ENCODE data around the gene FABP1.

- TF ChIP-seq NRF1 (IDR thresholded peaks at IDR 0.05; ENCODE audit: low read depth, low read length) (no peak), RFX5 (IDR thresholded peaks at IDR 0.05; ENCODE audit: borderline replicate concordance, low read depth, low read length) (no peak), ATF3 (IDR thresholded peaks at IDR 0.05; ENCODE audit: insufficient read depth, low read depth, low read length) (no peak), CTCF (IDR thresholded peaks at IDR 0.05; ENCODE audit: control extremely low read depth in 1 of 3, insufficient read depth in 1 of 3, low read depth in 1 of 3, low read length in 3 of 3) (no peak)
These were observed 13.0 kb downstream of the FABP1 start for GRCh38 chr2:88114889-88115288.

All from H1 (cell line).